GM19438 (cell line): ENCODE data around the gene FALEC.
"Not testable (repeated sequence)": the region's sequence is repeated elsewhere in the genome, so short reads cannot be mapped to it uniquely, and the experiment has no call there.

Source experiments
- ATAC-seq: cut with Tn5 transposase; IDR thresholded peaks from one replicate; pipeline ENCODE4 v1.9.1; 2021; ENCODE audit warnings: low read depth; ENCODE audit not compliant: unreplicated experiment

FALEC gene

GRCh38 chr1:150557065-150557600 lies 41.6 kb downstream of the FALEC start:
- no peak for ATAC-seq

GRCh38 chr1:150557813-150558212 lies 42.3 kb downstream of the FALEC start:
- no peak for ATAC-seq

GRCh38 chr1:150558303-150558704 lies 42.8 kb downstream of the FALEC start:
- no peak for ATAC-seq

- no peak for ATAC-seq
Measured at GRCh38 chr1:150558761-150559655, 43.5 kb downstream of the FALEC start.

GRCh38 chr1:150559656-150560010 lies 44.1 kb downstream of the FALEC start:
- no peak for ATAC-seq

GRCh38 chr1:150560011-150560438 lies 44.5 kb downstream of the FALEC start:
- no peak for ATAC-seq

- ATAC-seq, result peak; percentile 26
Measured at GRCh38 chr1:150560576-150561253, 45.2 kb downstream of the FALEC start.

- ATAC-seq, result peak; percentile 10
Measured at GRCh38 chr1:150561254-150561973, 45.9 kb downstream of the FALEC start.

GRCh38 chr1:150561974-150562445 lies 46.5 kb downstream of the FALEC start:
- peak; percentile 35 for ATAC-seq

GRCh38 chr1:150562446-150563339 lies 47.1 kb downstream of the FALEC start:
- peak; percentile 32 for ATAC-seq

GRCh38 chr1:150563340-150564038 lies 47.9 kb downstream of the FALEC start:
- ATAC-seq, result no peak

GRCh38 chr1:150564051-150564991 lies 48.8 kb downstream of the FALEC start:
- ATAC-seq, result no peak

GRCh38 chr1:150565240-150565991 lies 49.9 kb downstream of the FALEC start:
- not testable (repeated sequence) for ATAC-seq

GRCh38 chr1:150566589-150567340 lies 51.2 kb downstream of the FALEC start:
- ATAC-seq, result no peak

- peak; percentile 24 for ATAC-seq
Measured at GRCh38 chr1:150567341-150567716, 51.8 kb downstream of the FALEC start.

- ATAC-seq, result peak; percentile 19
Measured at GRCh38 chr1:150567717-150568593, 52.4 kb downstream of the FALEC start.
